ENCODE data around the gene NFYC. TPM values are rescaled to one million over a fixed set of nuclear protein-coding genes. Genes with fewer than 3 reads are reported as not detected.
A peak's percentile ranks its signal among the peaks of the same experiment; 100 is the strongest.

The NFYC gene
- total RNA-seq, 5 donors from 2014 or later (not counting 1 experiment from before 2014, with no cell fraction given) = 50.1 to 60.4 (median 52.9) TPM

DNA sequence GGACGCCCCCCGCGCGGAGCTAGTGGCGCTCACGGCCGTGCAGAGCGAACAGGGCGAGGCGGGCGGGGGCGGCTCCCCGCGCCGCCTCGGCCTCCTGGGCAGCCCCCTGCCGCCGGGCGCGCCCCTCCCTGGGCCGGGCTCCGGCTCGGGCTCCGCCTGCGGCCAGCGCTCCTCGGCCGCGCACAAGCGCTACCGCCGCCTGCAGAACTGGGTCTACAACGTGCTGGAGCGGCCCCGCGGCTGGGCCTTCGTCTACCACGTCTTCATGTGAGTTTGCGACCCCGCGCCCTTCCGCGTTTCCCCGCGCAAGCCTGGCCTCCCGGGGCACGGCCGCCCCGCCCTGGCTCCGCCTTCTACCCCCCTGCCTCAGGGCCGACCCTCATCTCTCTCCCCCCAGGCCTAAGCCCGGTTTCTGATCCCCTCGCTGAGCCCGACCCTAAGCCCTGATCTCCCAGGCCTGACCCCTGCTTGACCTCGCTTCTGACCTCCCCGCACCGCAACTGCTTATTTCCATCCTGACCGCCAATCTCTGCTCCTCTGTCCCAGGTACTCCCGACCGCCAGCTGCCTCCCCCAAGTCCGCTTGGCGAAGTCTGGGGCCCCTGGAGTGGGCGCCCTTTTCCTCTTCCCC is 92.8 kb downstream of the NFYC start:
- H3K4me1 ChIP-seq (ENCODE audit: control insufficient read depth in 1 of 2, extremely low read depth in 1 of 2, insufficient read depth in 2 of 2, low read length in 2 of 2) = peaks cover 0 to 15% of the 10 kb centered on the region in 2 experiments
- peaks cover 16 to 44% of the 10 kb centered on the region in 2 donors for H3K27me3 Mint-ChIP-seq

DNA sequence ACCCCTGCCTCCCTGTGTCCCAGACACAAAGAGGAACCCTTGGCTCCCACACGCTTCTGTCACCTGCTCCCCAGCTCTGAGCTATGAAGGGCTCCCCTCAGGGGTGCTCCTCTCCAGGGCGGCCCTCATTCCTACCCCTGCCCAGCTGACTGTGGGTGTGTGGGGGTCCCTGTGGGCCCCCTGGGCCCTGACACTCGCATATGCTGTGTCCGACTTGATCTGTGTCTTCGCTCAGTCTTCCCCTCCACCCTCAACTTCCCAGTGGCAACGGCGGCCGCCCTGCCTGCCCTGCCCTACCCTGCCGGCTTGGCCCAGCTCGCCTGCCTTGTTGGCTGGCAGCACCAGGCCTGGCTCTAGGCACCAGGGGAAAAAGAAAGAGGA is 93.3 kb downstream of the NFYC start:
- no CpG with 5 or more reads among the region's 10 CpGs for WGBS (ENCODE audit: insufficient coverage)
- H3K36me3 Mint-ChIP-seq = no peaks in the 10 kb centered on the region
- Histone ChIP-seq H3K27me3 (replicated peaks in 1 of 2; ENCODE audit: control insufficient read depth in 2 of 2, extremely low read depth in 1 of 2, insufficient read depth in 2 of 2, low read length in 1 of 2) (peaks cover 2 to 60% of the 10 kb centered on the region in 2 experiments), H3K36me3 (ENCODE audit: control insufficient read depth in 2 of 2, extremely low read depth in 1 of 2, insufficient read depth in 1 of 2, low read length in 1 of 2) (no peaks in the 10 kb centered on the region), H3K9me3 (no peaks in the 10 kb centered on the region), H3K27ac (ENCODE audit: low read length) (no peak overlapping the region), H3K4me1 (ENCODE audit: control insufficient read depth in 1 of 2, extremely low read depth in 1 of 2, insufficient read depth in 2 of 2, low read length in 2 of 2) (peaks cover 0 to 15% of the 10 kb centered on the region in 2 experiments), H3K4me3 (ENCODE audit: control insufficient read depth in 1 of 2, extremely low read depth in 1 of 2, low read length in 1 of 2) (no peak overlapping the region)
- peaks cover 16 to 46% of the 10 kb centered on the region in 2 donors for H3K27me3 Mint-ChIP-seq
- peak overlapping the region; percentile 62 to 84 (median 63) for H3K4me3 Mint-ChIP-seq
- H3K4me1 Mint-ChIP-seq = peaks cover 6 to 14% (median 8%) of the 10 kb centered on the region in 3 donors
- ATAC-seq (replicated peaks in 1 of 4) (no peak), DNase-seq (no peak)
- H3K27ac Mint-ChIP-seq = no peak overlapping the region
- H3K9me3 Mint-ChIP-seq = no peaks in the 10 kb centered on the region
- CTCF ChIA-PET = no interaction called here
- POLR2A ChIA-PET = no interaction called here

More for the DNA sequence above, 92.8 kb downstream of the NFYC start:
- peaks cover 6 to 14% (median 8%) of the 10 kb centered on the region in 3 donors for H3K4me1 Mint-ChIP-seq
- H3K4me3 ChIP-seq (ENCODE audit: control insufficient read depth in 1 of 2, extremely low read depth in 1 of 2, low read length in 1 of 2) = peak overlapping the region in 1 of 2 donors; percentile 57
- no peak overlapping the region for H3K27ac Mint-ChIP-seq
- H3K9me3 Mint-ChIP-seq = no peaks in the 10 kb centered on the region
- peaks cover 2 to 59% of the 10 kb centered on the region in 2 experiments for H3K27me3 ChIP-seq (replicated peaks in 1 of 2; ENCODE audit: control insufficient read depth in 2 of 2, extremely low read depth in 1 of 2, insufficient read depth in 2 of 2, low read length in 1 of 2)
- no peaks in the 10 kb centered on the region for H3K36me3 ChIP-seq (ENCODE audit: control insufficient read depth in 2 of 2, extremely low read depth in 1 of 2, insufficient read depth in 1 of 2, low read length in 1 of 2)
- POLR2A ChIA-PET = no interaction called here
- CTCF ChIA-PET = no interaction called here
- no peak overlapping the region for H3K27ac ChIP-seq (ENCODE audit: low read length)
- H3K4me3 Mint-ChIP-seq = peak overlapping the region; percentile 62 to 84 (median 63)
- ATAC-seq (replicated peaks in 1 of 4) (peak in 1 of 4 experiments; percentile 31), DNase-seq (no peak)
- 15% methylated on average over 58 of the region's 63 CpGs for WGBS (ENCODE audit: insufficient coverage)
- H3K9me3 ChIP-seq = no peaks in the 10 kb centered on the region
- H3K36me3 Mint-ChIP-seq = peaks cover 2% of the 10 kb centered on the region

DNA sequence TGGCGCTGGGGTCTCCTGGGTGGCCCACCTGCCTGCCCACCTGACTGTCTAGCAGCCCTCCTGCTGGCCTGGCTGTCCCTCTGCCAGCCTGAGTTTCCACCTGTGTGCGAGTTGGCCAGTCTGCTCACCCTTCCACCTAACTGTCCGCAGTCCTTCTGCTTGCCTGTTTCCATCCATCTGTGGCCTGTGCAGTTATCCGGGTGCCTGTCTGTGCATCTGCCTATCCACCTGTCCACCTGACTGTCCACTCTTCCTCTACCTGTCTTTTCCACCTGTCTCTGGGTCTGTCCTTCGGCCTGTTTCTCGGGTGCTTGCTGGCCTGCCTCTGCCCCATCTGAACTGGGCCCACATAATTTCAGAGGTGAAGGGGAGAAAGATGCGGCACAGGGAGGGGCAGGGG is 93.9 kb downstream of the NFYC start:
- H3K4me1 ChIP-seq (ENCODE audit: control insufficient read depth in 1 of 2, extremely low read depth in 1 of 2, insufficient read depth in 2 of 2, low read length in 2 of 2) = peaks cover 0 to 15% of the 10 kb centered on the region in 2 experiments
- POLR2A ChIA-PET = no interaction called here
- WGBS (ENCODE audit: insufficient coverage) = 98% methylated on average over 4 of the region's 7 CpGs
- no peaks in the 10 kb centered on the region for H3K36me3 ChIP-seq (ENCODE audit: control insufficient read depth in 2 of 2, extremely low read depth in 1 of 2, insufficient read depth in 1 of 2, low read length in 1 of 2)
- Mint-ChIP-seq H3K9me3 (no peaks in the 10 kb centered on the region), H3K36me3 (no peaks in the 10 kb centered on the region), H3K4me3 (peak overlapping the region in 1 of 3 donors; percentile 84), H3K4me1 (peaks cover 6 to 14% (median 8%) of the 10 kb centered on the region in 3 donors), H3K27me3 (peaks cover 16 to 46% of the 10 kb centered on the region in 2 donors), H3K27ac (no peak overlapping the region)
- DNase-seq (no peak), ATAC-seq (replicated peaks in 1 of 4) (no peak)
- CTCF ChIA-PET = no interaction called here
- H3K9me3 ChIP-seq = no peaks in the 10 kb centered on the region
- no peak overlapping the region for H3K27ac ChIP-seq (ENCODE audit: low read length)
- H3K27me3 ChIP-seq (replicated peaks in 1 of 2; ENCODE audit: control insufficient read depth in 2 of 2, extremely low read depth in 1 of 2, insufficient read depth in 2 of 2, low read length in 1 of 2) = peaks cover 2 to 62% of the 10 kb centered on the region in 2 experiments
- no peak overlapping the region for H3K4me3 ChIP-seq (ENCODE audit: control insufficient read depth in 1 of 2, extremely low read depth in 1 of 2, low read length in 1 of 2)

DNA sequence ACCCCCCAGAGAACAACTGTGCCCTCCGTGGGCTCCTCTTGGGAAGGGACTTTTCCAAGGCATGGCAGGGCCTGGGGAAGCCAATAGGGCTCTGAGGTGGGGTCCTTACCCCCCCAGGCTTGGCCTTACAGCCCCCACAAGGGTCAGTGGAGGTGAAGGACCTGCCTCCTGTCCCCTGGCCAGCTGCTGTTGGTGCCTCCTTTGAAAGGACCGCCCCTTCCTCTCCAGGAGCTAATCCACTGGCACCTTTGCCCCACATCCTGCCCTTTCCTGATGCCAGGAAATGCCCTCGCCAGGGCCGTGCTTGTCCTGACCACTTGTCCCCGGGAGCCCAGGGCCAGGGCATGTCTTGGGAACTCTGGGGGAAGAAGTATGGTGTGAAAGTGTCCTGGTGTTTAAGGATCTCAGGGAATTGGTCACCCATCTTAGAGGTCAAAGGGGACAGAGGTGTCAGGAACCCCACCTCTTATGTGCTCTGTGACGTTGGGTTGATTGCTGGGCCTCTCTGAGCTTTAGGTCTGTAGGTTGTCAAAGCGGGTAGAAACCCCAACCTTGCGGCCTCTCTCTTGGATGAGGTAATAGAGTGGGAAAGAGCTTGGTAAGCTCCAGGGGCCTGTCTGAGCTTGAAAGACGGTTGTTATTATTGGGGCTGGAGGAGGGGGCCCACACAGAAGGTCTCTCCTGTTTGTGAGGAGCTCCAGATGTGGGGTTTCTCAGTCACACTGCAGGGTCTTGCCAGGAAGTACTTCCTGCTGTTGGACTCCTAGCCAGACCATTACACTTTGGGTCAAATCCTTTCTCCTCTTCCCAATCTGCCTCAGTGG is 94.9 kb downstream of the NFYC start:
- H3K4me3 Mint-ChIP-seq = no peak overlapping the region
- peaks cover 16 to 45% of the 10 kb centered on the region in 2 donors for H3K27me3 Mint-ChIP-seq
- H3K4me3 ChIP-seq (ENCODE audit: control insufficient read depth in 1 of 2, extremely low read depth in 1 of 2, low read length in 1 of 2) = no peak overlapping the region
- no peaks in the 10 kb centered on the region for H3K9me3 ChIP-seq
- no peak overlapping the region for H3K27ac Mint-ChIP-seq
- H3K9me3 Mint-ChIP-seq = no peaks in the 10 kb centered on the region
- H3K36me3 ChIP-seq (ENCODE audit: control insufficient read depth in 2 of 2, extremely low read depth in 1 of 2, insufficient read depth in 1 of 2, low read length in 1 of 2) = no peaks in the 10 kb centered on the region
- POLR2A ChIA-PET = no interaction called here
- ATAC-seq (replicated peaks in 1 of 4) (no peak), DNase-seq (no peak)
- CTCF ChIA-PET = no interaction called here
- WGBS (ENCODE audit: insufficient coverage) = 67% methylated on average over 7 of the region's 9 CpGs
- peaks cover 0 to 15% of the 10 kb centered on the region in 2 experiments for H3K4me1 ChIP-seq (ENCODE audit: control insufficient read depth in 1 of 2, extremely low read depth in 1 of 2, insufficient read depth in 2 of 2, low read length in 2 of 2)
- H3K27me3 ChIP-seq (replicated peaks in 1 of 2; ENCODE audit: control insufficient read depth in 2 of 2, extremely low read depth in 1 of 2, insufficient read depth in 2 of 2, low read length in 1 of 2) = peaks cover 2 to 67% of the 10 kb centered on the region in 2 experiments
- H3K4me1 Mint-ChIP-seq = peaks cover 6 to 14% (median 8%) of the 10 kb centered on the region in 3 donors
- H3K27ac ChIP-seq (ENCODE audit: low read length) = no peak overlapping the region
- no peaks in the 10 kb centered on the region for H3K36me3 Mint-ChIP-seq

DNA sequence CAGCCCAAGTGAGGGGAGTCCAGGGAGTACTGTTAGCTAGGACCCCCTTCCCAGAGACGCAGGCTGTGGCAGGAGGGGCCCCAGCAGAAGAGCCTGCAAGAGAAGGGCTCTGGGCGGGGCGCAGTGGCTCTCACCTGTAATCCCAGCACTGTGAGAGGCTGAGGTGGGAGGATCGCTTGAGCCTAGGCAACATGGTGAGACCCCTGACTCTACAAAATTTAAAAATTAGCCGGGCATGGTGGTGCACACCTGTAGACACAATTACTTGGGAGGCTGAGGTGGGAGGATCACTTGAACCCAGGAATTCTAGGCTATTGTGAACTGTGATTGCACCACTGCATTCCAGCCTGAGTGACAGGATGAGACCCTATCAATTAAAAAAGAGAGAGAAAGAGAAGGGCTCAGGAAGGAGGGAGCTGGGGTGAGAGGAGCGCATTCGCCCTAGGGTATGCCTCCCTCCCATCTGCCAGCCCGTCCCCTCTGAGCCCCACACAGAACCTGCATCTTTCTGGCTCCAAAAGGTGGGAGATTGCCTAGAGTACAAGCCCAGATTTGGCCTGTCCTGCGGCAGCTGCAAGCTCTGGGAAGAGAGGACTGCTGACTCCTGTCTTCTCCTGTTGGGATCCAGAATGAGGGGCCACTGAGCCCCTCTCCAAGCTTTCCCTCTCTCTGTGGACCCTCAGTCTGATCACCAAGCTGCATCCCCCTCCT is 95.6 kb downstream of the NFYC start:
- no peak for ATAC-seq (replicated peaks in 1 of 4)
- H3K27ac Mint-ChIP-seq = no peak overlapping the region
- 100% methylated on average over 1 of the region's 9 CpGs for WGBS (ENCODE audit: insufficient coverage)
- peaks cover 0 to 15% of the 10 kb centered on the region in 2 experiments for H3K4me1 ChIP-seq (ENCODE audit: control insufficient read depth in 1 of 2, extremely low read depth in 1 of 2, insufficient read depth in 2 of 2, low read length in 2 of 2)
- H3K4me3 Mint-ChIP-seq = no peak overlapping the region
- H3K27me3 ChIP-seq (replicated peaks in 1 of 2; ENCODE audit: control insufficient read depth in 2 of 2, extremely low read depth in 1 of 2, insufficient read depth in 2 of 2, low read length in 1 of 2) = peaks cover 2 to 62% of the 10 kb centered on the region in 2 experiments
- H3K4me3 ChIP-seq (ENCODE audit: control insufficient read depth in 1 of 2, extremely low read depth in 1 of 2, low read length in 1 of 2) = no peak overlapping the region
- peaks cover 16 to 38% of the 10 kb centered on the region in 2 donors for H3K27me3 Mint-ChIP-seq
- H3K9me3 ChIP-seq = no peaks in the 10 kb centered on the region
- CTCF ChIA-PET = no interaction called here
- no peak for DNase-seq
- no peaks in the 10 kb centered on the region for H3K9me3 Mint-ChIP-seq
- no peak overlapping the region for H3K27ac ChIP-seq (ENCODE audit: low read length)
- POLR2A ChIA-PET = no interaction called here
- H3K4me1 Mint-ChIP-seq = peaks cover 6 to 12% (median 8%) of the 10 kb centered on the region in 3 donors
- H3K36me3 Mint-ChIP-seq = no peaks in the 10 kb centered on the region
- no peaks in the 10 kb centered on the region for H3K36me3 ChIP-seq (ENCODE audit: control insufficient read depth in 2 of 2, extremely low read depth in 1 of 2, insufficient read depth in 1 of 2, low read length in 1 of 2)

DNA sequence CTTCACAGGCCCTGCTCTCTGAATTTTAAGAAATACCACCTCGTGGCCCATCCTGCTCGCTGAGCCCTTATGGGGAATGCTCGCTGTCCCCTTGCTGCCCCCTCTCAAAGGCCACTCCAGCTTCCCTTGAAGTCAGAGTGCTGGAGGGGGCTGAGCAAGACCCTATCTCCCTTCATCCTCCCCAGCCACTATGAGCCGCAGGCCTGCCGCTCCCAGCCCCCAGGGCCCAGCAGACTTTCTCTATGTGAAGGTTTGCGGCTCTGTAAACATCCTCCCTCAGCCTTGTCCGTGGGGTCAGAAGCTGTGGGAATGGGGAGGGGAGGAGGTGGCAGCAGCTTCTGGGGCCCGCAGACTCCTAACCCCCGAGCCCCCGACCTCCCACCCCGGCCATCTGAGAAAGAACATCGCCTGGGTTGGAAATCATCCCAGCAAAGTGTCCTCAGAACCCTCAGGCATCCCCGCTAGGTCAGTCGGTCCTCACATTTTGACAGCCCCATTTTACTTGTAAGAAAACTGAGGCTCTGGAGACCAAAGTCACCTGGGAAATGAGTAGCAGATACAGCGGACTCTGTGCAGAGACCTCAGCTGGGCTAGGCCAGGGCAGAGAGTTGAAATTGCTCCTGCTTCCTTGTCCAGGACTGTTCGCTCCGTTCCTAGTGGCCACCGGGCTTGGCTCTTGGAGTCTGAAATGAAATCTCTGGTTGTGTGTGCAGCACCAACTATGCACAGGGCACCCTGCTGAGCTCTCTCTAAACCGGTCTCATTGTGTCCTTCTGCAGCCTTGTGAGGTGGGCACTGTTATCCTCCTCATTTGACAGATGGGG is 96.4 kb downstream of the NFYC start:
- ChIA-PET CTCF (no interaction called here), POLR2A (no interaction called here)
- peaks cover 5 to 10% (median 8%) of the 10 kb centered on the region in 3 donors for H3K4me1 Mint-ChIP-seq
- Histone ChIP-seq H3K4me3 (ENCODE audit: control insufficient read depth in 1 of 2, extremely low read depth in 1 of 2, low read length in 1 of 2) (no peak overlapping the region), H3K36me3 (ENCODE audit: control insufficient read depth in 2 of 2, extremely low read depth in 1 of 2, insufficient read depth in 1 of 2, low read length in 1 of 2) (no peaks in the 10 kb centered on the region), H3K27ac (ENCODE audit: low read length) (no peak overlapping the region), H3K27me3 (replicated peaks in 1 of 2; ENCODE audit: control insufficient read depth in 2 of 2, extremely low read depth in 1 of 2, insufficient read depth in 2 of 2, low read length in 1 of 2) (peaks cover 0 to 54% of the 10 kb centered on the region in 2 experiments), H3K4me1 (ENCODE audit: control insufficient read depth in 1 of 2, extremely low read depth in 1 of 2, insufficient read depth in 2 of 2, low read length in 2 of 2) (peaks cover 0 to 11% of the 10 kb centered on the region in 2 experiments), H3K9me3 (no peaks in the 10 kb centered on the region)
- H3K27ac Mint-ChIP-seq = no peak overlapping the region
- no peaks in the 10 kb centered on the region for H3K9me3 Mint-ChIP-seq
- no peak overlapping the region for H3K4me3 Mint-ChIP-seq
- WGBS (ENCODE audit: insufficient coverage) = 90% methylated on average over 11 of the region's 19 CpGs
- H3K27me3 Mint-ChIP-seq = peaks cover 12 to 32% of the 10 kb centered on the region in 2 donors
- ATAC-seq (replicated peaks in 1 of 4) (no peak), DNase-seq (no peak)
- H3K36me3 Mint-ChIP-seq = no peaks in the 10 kb centered on the region

Data from T-cell (primary cell).